GM18508 (cell line): Measurements from ENCODE around the gene LTBP1.
"Not testable (repeated sequence)": the region's sequence is repeated elsewhere in the genome, so short reads cannot be mapped to it uniquely, and the experiment has no call there.

Experiments
- ATAC-seq: cut with Tn5 transposase; IDR thresholded peaks from one replicate; pipeline ENCODE4 v1.9.1; 2021; ENCODE audit warnings: moderate number of reproducible peaks; ENCODE audit not compliant: insufficient read depth, unreplicated experiment

The LTBP1 gene

GRCh38 chr2:33433279-33434235, 486.8 kb downstream of the LTBP1 start:
- ATAC-seq: no peak

GRCh38 chr2:33435518-33435917, 488.8 kb downstream of the LTBP1 start:
- ATAC-seq: no peak

- no peak for ATAC-seq
These were observed 489.3 kb downstream of the LTBP1 start for GRCh38 chr2:33436083-33436482.

GRCh38 chr2:33437297-33437696, 490.5 kb downstream of the LTBP1 start:
- ATAC-seq: no peak

GRCh38 chr2:33437815-33438214, 491.1 kb downstream of the LTBP1 start:
- no peak for ATAC-seq

- ATAC-seq: no peak
These were observed 494.6 kb downstream of the LTBP1 start for GRCh38 chr2:33441235-33441810.

GRCh38 chr2:33442052-33442451, 495.3 kb downstream of the LTBP1 start:
- not testable (repeated sequence) for ATAC-seq

- no peak for ATAC-seq
These were observed 495.9 kb downstream of the LTBP1 start for GRCh38 chr2:33442528-33443079.

- ATAC-seq: no peak
These were observed 496.6 kb downstream of the LTBP1 start for GRCh38 chr2:33443274-33443829.

- no peak for ATAC-seq
These were observed 498.2 kb downstream of the LTBP1 start for GRCh38 chr2:33444967-33445366.

- ATAC-seq: no peak
These were observed 501.6 kb downstream of the LTBP1 start for GRCh38 chr2:33448220-33448899.
